Measurements from ENCODE around the gene FXYD1.

The FXYD1 gene

GRCh38 chr19:35125270-35125717 lies 13.3 kb upstream of the FXYD1 start:
- TF ChIP-seq CREB1 (IDR thresholded peaks at IDR 0.05; ENCODE audit: low read depth) (no peak), EGR1 (IDR thresholded peaks at IDR 0.05) (no peak)

DNA sequence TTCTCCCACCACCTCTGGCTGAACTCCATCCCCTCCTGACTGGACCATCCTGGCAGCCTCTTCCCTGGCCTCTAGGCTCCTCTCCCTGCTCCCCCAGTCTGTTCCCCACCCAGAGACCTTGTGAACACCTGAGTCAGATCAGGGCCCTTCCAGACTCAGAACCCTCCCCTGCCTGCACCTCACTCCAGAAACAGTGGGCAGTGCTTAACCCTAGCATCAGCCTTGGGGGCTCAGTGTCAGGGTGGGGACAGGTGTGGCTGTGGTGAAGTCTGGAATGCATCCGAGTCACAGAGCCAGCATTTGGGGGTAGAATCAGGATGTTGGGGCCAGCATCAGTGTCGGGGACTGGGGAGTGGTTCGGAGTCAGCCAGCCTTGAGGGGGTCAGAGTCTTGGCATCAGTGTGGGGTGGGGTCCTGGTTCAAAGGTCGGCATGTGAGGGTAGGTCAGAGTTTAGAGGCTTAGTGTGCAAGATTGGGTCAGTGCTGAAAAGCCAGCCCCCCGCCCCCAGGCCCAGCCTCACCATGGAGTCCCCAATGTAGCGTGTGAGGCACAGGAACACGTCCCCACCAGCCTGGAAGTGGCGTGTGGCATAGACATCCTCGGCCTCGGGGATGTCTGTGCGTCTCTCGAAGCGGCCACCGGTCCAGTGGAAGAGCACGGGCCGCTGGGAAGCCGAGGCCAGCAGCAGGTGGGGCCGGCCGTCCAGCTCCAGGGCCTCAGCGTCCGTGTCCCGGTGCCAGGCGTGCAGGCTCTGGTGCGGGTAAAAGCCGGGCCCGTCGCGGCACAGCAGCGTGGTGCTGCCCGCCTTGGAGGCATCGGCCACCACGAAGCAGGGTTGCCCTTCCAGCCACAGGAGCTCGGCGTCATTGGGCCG lies 12.6 kb upstream of the FXYD1 start:
- TF ChIP-seq YY1 (IDR thresholded peaks at IDR 0.05; ENCODE audit: low read depth), result no peak
- no peak for TF ChIP-seq EGR1 (IDR thresholded peaks at IDR 0.05)
- TF ChIP-seq TCF12 (IDR thresholded peaks at IDR 0.05; ENCODE audit: low read depth), result no peak
- no peak for TF ChIP-seq CREB1 (IDR thresholded peaks at IDR 0.05; ENCODE audit: low read depth)
- TF ChIP-seq REST (IDR thresholded peaks at IDR 0.05; ENCODE audit: low read depth), result no peak
- TF ChIP-seq NFIC (IDR thresholded peaks at IDR 0.05), result no peak
- TF ChIP-seq, protein P1, sequence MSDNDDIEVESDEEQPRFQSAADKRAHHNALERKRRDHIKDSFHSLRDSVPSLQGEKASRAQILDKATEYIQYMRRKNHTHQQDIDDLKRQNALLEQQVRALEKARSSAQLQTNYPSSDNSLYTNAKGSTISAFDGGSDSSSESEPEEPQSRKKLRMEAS (IDR thresholded peaks at IDR 0.05), result no peak
- TF ChIP-seq TEAD4 (IDR thresholded peaks at IDR 0.05), result no peak

- TF ChIP-seq USF1 (IDR thresholded peaks at IDR 0.05) (no peak), ZBTB7A (IDR thresholded peaks at IDR 0.05; ENCODE audit: low read depth) (no peak), EGR1 (IDR thresholded peaks at IDR 0.05) (no peak), EP300 (IDR thresholded peaks at IDR 0.05; ENCODE audit: borderline replicate concordance) (no peak), CEBPB (IDR thresholded peaks at IDR 0.05) (no peak), TAF1 (IDR thresholded peaks at IDR 0.05; ENCODE audit: low read depth) (no peak), REST (IDR thresholded peaks at IDR 0.05; ENCODE audit: low read depth) (no peak), YY1 (IDR thresholded peaks at IDR 0.05; ENCODE audit: low read depth) (no peak), CREB1 (IDR thresholded peaks at IDR 0.05; ENCODE audit: low read depth) (no peak), NFIC (IDR thresholded peaks at IDR 0.05) (no peak), TCF12 (IDR thresholded peaks at IDR 0.05; ENCODE audit: low read depth) (no peak), FOXM1 (IDR thresholded peaks at IDR 0.05; ENCODE audit: borderline replicate concordance, low read depth) (no peak), RAD21 (IDR thresholded peaks at IDR 0.05; ENCODE audit: low read depth) (no peak), TEAD4 (IDR thresholded peaks at IDR 0.05) (no peak)
- TF ChIP-seq, protein P1 (IDR thresholded peaks at IDR 0.05), result no peak
Measured at GRCh38 chr19:35126624-35126959, 12.0 kb upstream of the FXYD1 start.

GRCh38 chr19:35127871-35128270 lies 10.8 kb upstream of the FXYD1 start:
- TF ChIP-seq CREB1 (IDR thresholded peaks at IDR 0.05; ENCODE audit: low read depth) (no peak), TCF12 (IDR thresholded peaks at IDR 0.05; ENCODE audit: low read depth) (no peak), RAD21 (IDR thresholded peaks at IDR 0.05; ENCODE audit: low read depth) (no peak), REST (IDR thresholded peaks at IDR 0.05; ENCODE audit: low read depth) (no peak), ZBTB7A (IDR thresholded peaks at IDR 0.05; ENCODE audit: low read depth) (no peak), USF1 (IDR thresholded peaks at IDR 0.05) (no peak), CEBPB (IDR thresholded peaks at IDR 0.05) (no peak), YY1 (IDR thresholded peaks at IDR 0.05; ENCODE audit: low read depth) (no peak), EP300 (IDR thresholded peaks at IDR 0.05; ENCODE audit: borderline replicate concordance) (no peak), FOXM1 (IDR thresholded peaks at IDR 0.05; ENCODE audit: borderline replicate concordance, low read depth) (no peak), NFIC (IDR thresholded peaks at IDR 0.05) (no peak)
